GM23338 (cell line): ENCODE measurements around the gene STAC2. TPM values are rescaled to one million over a fixed set of nuclear protein-coding genes. Genes with fewer than 3 reads are reported as not detected.

Experiments
- ATAC-seq: fragments of 200-7000 bp; cut with Tn5 transposase; 3 replicates; pipeline ENCODE4 v1.9.1; 2020
- DNase-seq: peaks from one replicate; pipeline ENCODE4 v3.0.0-alpha.2; 2015; ENCODE audit warnings: low spot score
- H2AFZ ChIP-seq: fragments of 200-600 bp; sonication (generic); 2 replicates; pipeline ENCODE4 v1.8.0; 2016; ENCODE audit warnings: antibody characterized with exemption, mild to moderate bottlenecking, moderate library complexity
- H3F3A ChIP-seq: fragments of 200-600 bp; sonication (generic); replicated peaks from 2 replicates; pipeline ENCODE4 v1.8.0; 2017; ENCODE audit warnings: antibody characterized with exemption, mixed run types, low read depth
- H3K27ac ChIP-seq: fragments of 200-600 bp; sonication (generic); 2 replicates; pipeline ENCODE4 v1.6.1; 2016; ENCODE audit warnings: low read depth
- H3K27me3 ChIP-seq: fragments of 200-600 bp; sonication (generic); 2 replicates; pipeline ENCODE4 v1.8.0; 2016; ENCODE audit warnings: mild to moderate bottlenecking, mixed run types, moderate library complexity; ENCODE audit not compliant: insufficient read depth
- H3K36me3 ChIP-seq: fragments of 200-600 bp; sonication (generic); 2 replicates; pipeline ENCODE4 v1.8.0; 2016; ENCODE audit warnings: mild to moderate bottlenecking; ENCODE audit not compliant: insufficient read depth
- H3K4me1 ChIP-seq: fragments of 200-600 bp; sonication (generic); 2 replicates; pipeline ENCODE4 v1.8.0; 2016; ENCODE audit warnings: mild to moderate bottlenecking, moderate library complexity; ENCODE audit not compliant: insufficient read depth
- H3K4me2 ChIP-seq: fragments of 200-600 bp; sonication (generic); 2 replicates; pipeline ENCODE4 v1.7.1; 2017; ENCODE audit warnings: mixed run types
- H3K4me3 ChIP-seq: fragments of 200-600 bp; sonication (generic); 2 replicates; pipeline ENCODE4 v1.6.1; 2016; ENCODE audit warnings: mixed run types
- H3K79me2 ChIP-seq: fragments of 200-600 bp; sonication (generic); replicated peaks from 2 replicates; pipeline ENCODE4 v1.8.0; 2017; ENCODE audit warnings: mild to moderate bottlenecking; ENCODE audit not compliant: insufficient read depth
- H3K9me2 ChIP-seq: fragments of 200-600 bp; sonication (generic); 2 replicates; pipeline ENCODE4 v1.8.0; 2017; ENCODE audit not compliant: insufficient read depth
- H4K20me1 ChIP-seq: fragments of 200-600 bp; sonication (generic); replicated peaks from 2 replicates; pipeline ENCODE4 v1.8.0; 2017; ENCODE audit warnings: mild to moderate bottlenecking; ENCODE audit not compliant: insufficient read depth
- H3K27ac Mint-ChIP-seq: 2 replicates; pipeline ENCODE4 v1.8.0; 2020; ENCODE audit warnings: inconsistent platforms, mild to moderate bottlenecking, moderate library complexity, mixed read lengths
- H3K27me3 Mint-ChIP-seq: 3 replicates; pipeline ENCODE4 v1.8.0; 2022; ENCODE audit warnings: low read depth, mild to moderate bottlenecking, moderate library complexity, mixed read lengths, inconsistent platforms; ENCODE audit not compliant: insufficient read depth, poor library complexity
- H3K36me3 Mint-ChIP-seq: 3 replicates; pipeline ENCODE4 v1.8.0; 2021; ENCODE audit warnings: low read depth, mild to moderate bottlenecking, inconsistent platforms, moderate library complexity, mixed read lengths
- H3K4me1 Mint-ChIP-seq: 3 replicates; pipeline ENCODE4 v1.8.0; 2020; ENCODE audit warnings: mild to moderate bottlenecking, inconsistent platforms, mixed read lengths
- H3K4me3 Mint-ChIP-seq: 3 replicates; pipeline ENCODE4 v1.8.0; 2021; ENCODE audit warnings: moderate library complexity, mild to moderate bottlenecking, inconsistent platforms, mixed read lengths
- H3K9me3 Mint-ChIP-seq: 3 replicates; pipeline ENCODE4 v1.8.0; 2020; ENCODE audit warnings: moderate library complexity, mild to moderate bottlenecking, inconsistent platforms, mixed read lengths
- ETS1 ChIP-seq: IDR thresholded peaks from 2 replicates; pipeline ENCODE4 v1.6.1; 2016; ENCODE audit warnings: antibody characterized with exemption
- polyA plus RNA-seq: library from polyadenylated mRNA; unstranded; fragments of >200 nt; fragmentation: Nextera tagmentation; extraction: Ambion mirVana; gene quantifications from 2 replicates; pipeline ENCODE4 v1.2.1, GENCODE V29; 2016
- total RNA-seq: library from RNA; depleted of rRNA; stranded (reverse); fragments of >200 nt; shearing (Covaris generic); gene quantifications from 2 replicates; pipeline ENCODE4 v1.2.3, GENCODE V29; 2014
- TF ChIP-seq, protein P1 (sequence below): IDR thresholded peaks from one replicate; pipeline ENCODE4 v1.6.1; 2018; ENCODE audit warnings: antibody characterized with exemption; ENCODE audit not compliant: unreplicated experiment
- TF ChIP-seq, protein P2 (sequence below): fragments of 250-450 bp; sonication (Bioruptor Pico); IDR thresholded peaks from 2 replicates; pipeline ENCODE4 v1.5.0; 2020; ENCODE audit warnings: mild to moderate bottlenecking, moderate library complexity

Gene STAC2
- total and polyA plus RNA-seq, 2 experiments from 2014 or later: 1.9 to 3.1 TPM

DNA sequence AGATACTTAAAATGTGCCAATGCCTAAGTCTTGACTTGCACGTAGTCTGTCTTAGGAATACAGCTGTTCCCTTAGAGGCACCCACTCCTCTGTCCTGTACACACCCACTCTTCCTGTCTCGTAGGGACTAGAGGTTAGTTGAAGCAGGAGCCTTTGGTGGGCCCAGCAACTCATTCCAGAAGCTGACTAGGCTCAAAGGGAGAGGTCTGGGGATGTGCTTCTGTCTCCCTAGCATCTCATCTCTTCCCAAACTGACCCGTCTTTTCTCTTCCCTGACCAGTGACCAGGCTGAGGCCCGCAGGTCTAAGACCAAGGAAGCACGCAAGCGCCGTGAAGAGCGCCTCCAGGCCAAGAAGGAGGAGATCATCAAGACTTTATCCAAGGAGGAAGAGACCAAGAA, 21.5 kb downstream of the STAC2 start:
- H3K4me3 Mint-ChIP-seq: no peak overlapping the region
- no peak overlapping the region for H3K27ac Mint-ChIP-seq
- Histone ChIP-seq H3K79me2 (peaks cover 26% of the 10 kb centered on the region), H3K27ac (peak overlapping the region; percentile 66), H2AFZ (no peak overlapping the region), H3K9me2 (no peaks in the 10 kb centered on the region), H3K27me3 (no peaks in the 10 kb centered on the region), H3K36me3 (peaks cover 46% of the 10 kb centered on the region), H4K20me1 (peaks cover 28% of the 10 kb centered on the region), H3K4me1 (peaks cover 25% of the 10 kb centered on the region), H3K4me3 (no peak overlapping the region), H3K4me2 (no peak overlapping the region), H3F3A (peaks cover 59% of the 10 kb centered on the region)
- peaks cover 18% of the 10 kb centered on the region for H3K27me3 Mint-ChIP-seq
- H3K36me3 Mint-ChIP-seq: peaks cover 57% of the 10 kb centered on the region
- TF ChIP-seq, protein P1, sequence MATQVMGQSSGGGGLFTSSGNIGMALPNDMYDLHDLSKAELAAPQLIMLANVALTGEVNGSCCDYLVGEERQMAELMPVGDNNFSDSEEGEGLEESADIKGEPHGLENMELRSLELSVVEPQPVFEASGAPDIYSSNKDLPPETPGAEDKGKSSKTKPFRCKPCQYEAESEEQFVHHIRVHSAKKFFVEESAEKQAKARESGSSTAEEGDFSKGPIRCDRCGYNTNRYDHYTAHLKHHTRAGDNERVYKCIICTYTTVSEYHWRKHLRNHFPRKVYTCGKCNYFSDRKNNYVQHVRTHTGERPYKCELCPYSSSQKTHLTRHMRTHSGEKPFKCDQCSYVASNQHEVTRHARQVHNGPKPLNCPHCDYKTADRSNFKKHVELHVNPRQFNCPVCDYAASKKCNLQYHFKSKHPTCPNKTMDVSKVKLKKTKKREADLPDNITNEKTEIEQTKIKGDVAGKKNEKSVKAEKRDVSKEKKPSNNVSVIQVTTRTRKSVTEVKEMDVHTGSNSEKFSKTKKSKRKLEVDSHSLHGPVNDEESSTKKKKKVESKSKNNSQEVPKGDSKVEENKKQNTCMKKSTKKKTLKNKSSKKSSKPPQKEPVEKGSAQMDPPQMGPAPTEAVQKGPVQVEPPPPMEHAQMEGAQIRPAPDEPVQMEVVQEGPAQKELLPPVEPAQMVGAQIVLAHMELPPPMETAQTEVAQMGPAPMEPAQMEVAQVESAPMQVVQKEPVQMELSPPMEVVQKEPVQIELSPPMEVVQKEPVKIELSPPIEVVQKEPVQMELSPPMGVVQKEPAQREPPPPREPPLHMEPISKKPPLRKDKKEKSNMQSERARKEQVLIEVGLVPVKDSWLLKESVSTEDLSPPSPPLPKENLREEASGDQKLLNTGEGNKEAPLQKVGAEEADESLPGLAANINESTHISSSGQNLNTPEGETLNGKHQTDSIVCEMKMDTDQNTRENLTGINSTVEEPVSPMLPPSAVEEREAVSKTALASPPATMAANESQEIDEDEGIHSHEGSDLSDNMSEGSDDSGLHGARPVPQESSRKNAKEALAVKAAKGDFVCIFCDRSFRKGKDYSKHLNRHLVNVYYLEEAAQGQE: no peak
- TF ChIP-seq ETS1: no peak
- TF ChIP-seq, protein P2, sequence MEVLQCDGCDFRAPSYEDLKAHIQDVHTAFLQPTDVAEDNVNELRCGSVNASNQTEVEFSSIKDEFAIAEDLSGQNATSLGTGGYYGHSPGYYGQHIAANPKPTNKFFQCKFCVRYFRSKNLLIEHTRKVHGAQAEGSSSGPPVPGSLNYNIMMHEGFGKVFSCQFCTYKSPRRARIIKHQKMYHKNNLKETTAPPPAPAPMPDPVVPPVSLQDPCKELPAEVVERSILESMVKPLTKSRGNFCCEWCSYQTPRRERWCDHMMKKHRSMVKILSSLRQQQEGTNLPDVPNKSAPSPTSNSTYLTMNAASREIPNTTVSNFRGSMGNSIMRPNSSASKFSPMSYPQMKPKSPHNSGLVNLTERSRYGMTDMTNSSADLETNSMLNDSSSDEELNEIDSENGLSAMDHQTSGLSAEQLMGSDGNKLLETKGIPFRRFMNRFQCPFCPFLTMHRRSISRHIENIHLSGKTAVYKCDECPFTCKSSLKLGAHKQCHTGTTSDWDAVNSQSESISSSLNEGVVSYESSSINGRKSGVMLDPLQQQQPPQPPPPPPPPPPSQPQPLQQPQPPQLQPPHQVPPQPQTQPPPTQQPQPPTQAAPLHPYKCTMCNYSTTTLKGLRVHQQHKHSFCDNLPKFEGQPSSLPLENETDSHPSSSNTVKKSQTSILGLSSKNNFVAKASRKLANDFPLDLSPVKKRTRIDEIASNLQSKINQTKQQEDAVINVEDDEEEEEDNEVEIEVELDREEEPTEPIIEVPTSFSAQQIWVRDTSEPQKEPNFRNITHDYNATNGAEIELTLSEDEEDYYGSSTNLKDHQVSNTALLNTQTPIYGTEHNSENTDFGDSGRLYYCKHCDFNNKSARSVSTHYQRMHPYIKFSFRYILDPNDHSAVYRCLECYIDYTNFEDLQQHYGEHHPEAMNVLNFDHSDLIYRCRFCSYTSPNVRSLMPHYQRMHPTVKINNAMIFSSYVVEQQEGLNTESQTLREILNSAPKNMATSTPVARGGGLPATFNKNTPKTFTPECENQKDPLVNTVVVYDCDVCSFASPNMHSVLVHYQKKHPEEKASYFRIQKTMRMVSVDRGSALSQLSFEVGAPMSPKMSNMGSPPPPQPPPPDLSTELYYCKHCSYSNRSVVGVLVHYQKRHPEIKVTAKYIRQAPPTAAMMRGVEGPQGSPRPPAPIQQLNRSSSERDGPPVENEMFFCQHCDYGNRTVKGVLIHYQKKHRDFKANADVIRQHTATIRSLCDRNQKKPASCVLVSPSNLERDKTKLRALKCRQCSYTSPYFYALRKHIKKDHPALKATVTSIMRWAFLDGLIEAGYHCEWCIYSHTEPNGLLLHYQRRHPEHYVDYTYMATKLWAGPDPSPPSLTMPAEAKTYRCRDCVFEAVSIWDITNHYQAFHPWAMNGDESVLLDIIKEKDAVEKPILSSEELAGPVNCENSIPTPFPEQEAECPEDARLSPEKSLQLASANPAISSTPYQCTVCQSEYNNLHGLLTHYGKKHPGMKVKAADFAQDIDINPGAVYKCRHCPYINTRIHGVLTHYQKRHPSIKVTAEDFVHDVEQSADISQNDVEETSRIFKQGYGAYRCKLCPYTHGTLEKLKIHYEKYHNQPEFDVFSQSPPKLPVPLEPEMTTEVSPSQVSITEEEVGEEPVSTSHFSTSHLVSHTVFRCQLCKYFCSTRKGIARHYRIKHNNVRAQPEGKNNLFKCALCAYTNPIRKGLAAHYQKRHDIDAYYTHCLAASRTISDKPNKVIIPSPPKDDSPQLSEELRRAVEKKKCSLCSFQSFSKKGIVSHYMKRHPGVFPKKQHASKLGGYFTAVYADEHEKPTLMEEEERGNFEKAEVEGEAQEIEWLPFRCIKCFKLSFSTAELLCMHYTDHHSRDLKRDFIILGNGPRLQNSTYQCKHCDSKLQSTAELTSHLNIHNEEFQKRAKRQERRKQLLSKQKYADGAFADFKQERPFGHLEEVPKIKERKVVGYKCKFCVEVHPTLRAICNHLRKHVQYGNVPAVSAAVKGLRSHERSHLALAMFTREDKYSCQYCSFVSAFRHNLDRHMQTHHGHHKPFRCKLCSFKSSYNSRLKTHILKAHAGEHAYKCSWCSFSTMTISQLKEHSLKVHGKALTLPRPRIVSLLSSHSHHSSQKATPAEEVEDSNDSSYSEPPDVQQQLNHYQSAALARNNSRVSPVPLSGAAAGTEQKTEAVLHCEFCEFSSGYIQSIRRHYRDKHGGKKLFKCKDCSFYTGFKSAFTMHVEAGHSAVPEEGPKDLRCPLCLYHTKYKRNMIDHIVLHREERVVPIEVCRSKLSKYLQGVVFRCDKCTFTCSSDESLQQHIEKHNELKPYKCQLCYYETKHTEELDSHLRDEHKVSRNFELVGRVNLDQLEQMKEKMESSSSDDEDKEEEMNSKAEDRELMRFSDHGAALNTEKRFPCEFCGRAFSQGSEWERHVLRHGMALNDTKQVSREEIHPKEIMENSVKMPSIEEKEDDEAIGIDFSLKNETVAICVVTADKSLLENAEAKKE: no peak
- H3K4me1 Mint-ChIP-seq: peaks cover 43% of the 10 kb centered on the region
- ATAC-seq (no peak), DNase-seq (no peak)
- H3K9me3 Mint-ChIP-seq: no peaks in the 10 kb centered on the region; the same call in 1 of the 3 replicates
